Activated CD8-positive, alpha-beta memory T cell treated with anti-CD3 and anti-CD28 coated beads for 24 hours (primary cell): ENCODE measurements around the gene IGSF3.
"Not testable (repeated sequence)": the region's sequence is repeated elsewhere in the genome, so short reads cannot be mapped to it uniquely, and the experiment has no call there.

ENCODE experiments used
- DNase-seq: peaks from one replicate; pipeline ENCODE4 v3.0.0-alpha.2; 2020

The IGSF3 gene

GRCh38 chr1:116572099-116572498 is 95.4 kb downstream of the IGSF3 start:
- DNase-seq: no peak

GRCh38 chr1:116571215-116571919 is 96.2 kb downstream of the IGSF3 start:
- no peak for DNase-seq

DNA sequence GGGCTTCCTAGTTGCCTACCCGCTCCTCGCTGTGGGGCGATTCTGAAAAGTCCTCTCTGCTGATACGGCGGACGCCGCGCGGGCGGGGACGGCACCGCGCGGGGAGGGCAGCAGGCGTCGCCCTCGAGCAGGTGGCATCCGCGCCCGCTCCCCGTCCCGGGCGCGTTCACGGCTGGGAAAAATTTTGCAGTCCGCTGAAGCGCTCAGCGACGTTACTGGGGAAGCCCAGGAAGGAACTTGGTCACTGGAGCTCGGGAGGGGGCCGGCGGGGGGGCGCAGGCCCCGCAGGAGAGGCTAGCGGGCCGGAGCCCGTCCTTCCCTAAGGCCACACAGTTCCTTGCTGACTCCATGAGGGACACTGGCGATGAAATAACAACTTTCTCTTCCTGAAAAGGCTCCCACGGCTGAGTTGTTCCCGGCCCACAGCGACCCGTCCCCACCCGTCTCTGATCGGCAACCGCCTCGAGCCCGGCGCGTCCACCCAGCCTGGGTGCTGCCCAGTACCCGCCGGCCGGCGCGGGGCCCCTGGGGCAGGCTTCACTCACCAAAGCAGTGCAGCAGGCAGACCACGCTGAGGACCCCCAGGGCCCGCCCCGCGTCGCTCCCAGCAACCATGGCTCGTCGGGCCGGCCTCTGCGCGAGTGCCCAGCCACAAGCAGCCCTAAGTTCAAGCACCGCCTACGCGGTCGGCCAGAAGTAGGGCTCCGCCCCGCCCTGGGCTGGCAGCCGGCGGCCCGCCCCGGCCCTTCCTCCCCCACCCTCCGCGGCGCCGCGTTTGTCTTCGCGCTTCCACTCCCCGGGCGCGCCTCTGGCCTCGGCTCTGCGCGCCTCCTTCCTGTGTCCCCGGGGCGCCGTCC is 96.9 kb downstream of the IGSF3 start, which contains the start of gene CD58:
Gene CD58, minus strand, starts transcription at position 669 of the 857 bp plus-strand sequence. Its CDS starts 54 bp downstream, at position 615.
- DNase-seq: peak; percentile 92

GRCh38 chr1:116569776-116570357 is 97.7 kb downstream of the IGSF3 start:
- DNase-seq: no peak

- no peak for DNase-seq
These were observed 98.2 kb downstream of the IGSF3 start for GRCh38 chr1:116569381-116569670.

DNA sequence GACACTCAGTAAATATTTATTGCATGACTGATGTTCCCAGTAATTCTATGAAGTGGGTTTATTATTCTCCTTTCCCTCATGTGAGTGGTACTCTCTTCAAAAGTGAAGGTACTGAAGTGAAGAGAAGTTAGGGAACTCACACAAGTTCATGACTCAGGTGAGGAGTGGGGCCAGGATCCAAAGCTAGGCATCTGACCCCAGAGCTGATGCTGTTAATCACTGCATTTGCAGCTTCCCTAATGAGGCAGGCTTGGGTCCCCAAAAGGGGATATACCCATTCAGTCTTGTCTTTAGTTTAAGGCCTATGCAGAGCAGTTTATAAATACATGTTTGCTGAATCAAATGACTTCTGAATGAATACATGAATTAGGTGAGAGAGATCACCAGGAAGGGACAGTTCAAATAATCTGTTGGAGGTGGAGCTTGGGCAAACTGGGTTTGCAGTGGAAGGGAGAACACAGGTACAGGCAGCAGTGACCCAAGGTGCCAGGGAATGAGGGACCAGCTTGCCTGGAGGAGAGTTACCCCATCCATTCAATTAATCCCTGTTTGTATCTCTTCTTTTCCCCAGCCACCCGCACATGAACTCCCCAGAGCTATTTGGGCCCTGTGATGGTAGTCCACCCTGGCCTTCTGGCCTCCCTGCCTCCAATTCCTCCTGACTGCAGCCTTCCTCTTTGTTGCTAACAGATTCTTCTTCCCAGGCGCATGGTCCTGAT is 98.7 kb downstream of the IGSF3 start:
- DNase-seq: no peak

GRCh38 chr1:116567790-116568661 is 99.5 kb downstream of the IGSF3 start:
- no peak for DNase-seq

DNA sequence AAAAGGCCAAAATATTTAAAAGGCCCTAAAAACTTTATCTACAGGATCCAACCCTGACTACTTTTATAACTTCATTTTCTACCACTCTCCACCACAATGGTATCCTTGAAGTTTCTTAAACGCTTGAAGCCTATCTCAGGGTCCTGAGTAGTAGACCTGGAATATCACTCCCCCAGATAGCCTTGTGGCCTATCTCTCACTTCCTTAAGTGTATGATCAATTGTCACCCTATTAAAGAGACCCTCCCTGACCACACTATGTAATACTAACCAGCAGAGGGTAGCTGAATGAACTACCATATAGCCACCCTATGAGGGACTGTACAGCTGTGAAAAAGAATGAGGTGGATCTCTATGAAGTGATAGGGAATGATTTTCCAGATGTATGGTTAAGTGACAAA is 102.3 kb downstream of the IGSF3 start:
- no peak for DNase-seq

- no peak for DNase-seq
These were observed 103.1 kb downstream of the IGSF3 start for GRCh38 chr1:116564426-116564825.

DNA sequence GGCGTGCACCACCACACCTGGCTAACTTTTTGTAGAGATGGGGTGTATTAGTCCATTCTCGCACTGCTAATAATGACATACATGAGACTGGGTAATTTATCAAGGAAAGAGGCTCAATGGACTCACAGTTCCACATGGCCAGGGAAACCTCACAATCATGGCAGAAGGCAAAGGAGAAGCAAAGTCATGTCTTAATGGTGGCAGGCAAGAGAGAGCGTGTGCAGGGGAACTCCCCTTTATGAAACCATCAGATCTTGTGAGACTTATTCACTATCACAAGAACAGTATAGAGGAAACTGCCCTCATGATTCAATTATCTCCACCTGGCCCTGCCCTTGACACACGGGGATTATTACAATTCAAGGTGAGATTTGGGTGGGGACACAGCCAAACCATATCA is 105.1 kb downstream of the IGSF3 start:
- not testable (repeated sequence) for DNase-seq

DNA sequence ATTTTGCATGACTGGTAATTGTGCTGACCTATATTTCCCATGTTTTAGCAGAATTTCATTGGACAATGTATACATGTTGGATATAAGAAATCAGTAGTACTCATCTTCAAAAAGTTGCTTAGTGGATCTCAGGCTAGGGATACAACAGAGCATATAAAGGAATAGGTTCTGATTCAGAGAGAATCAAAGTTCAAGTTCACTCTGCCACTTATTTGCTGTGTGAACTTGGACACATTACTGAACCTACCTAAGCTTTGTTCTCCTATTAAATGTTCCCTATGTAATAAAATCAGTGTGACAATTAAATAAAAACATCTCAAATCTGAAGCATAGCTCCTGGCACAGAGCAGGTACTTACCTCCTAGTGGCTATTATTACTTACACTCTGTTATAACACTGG is 106.0 kb downstream of the IGSF3 start:
- no peak for DNase-seq

DNA sequence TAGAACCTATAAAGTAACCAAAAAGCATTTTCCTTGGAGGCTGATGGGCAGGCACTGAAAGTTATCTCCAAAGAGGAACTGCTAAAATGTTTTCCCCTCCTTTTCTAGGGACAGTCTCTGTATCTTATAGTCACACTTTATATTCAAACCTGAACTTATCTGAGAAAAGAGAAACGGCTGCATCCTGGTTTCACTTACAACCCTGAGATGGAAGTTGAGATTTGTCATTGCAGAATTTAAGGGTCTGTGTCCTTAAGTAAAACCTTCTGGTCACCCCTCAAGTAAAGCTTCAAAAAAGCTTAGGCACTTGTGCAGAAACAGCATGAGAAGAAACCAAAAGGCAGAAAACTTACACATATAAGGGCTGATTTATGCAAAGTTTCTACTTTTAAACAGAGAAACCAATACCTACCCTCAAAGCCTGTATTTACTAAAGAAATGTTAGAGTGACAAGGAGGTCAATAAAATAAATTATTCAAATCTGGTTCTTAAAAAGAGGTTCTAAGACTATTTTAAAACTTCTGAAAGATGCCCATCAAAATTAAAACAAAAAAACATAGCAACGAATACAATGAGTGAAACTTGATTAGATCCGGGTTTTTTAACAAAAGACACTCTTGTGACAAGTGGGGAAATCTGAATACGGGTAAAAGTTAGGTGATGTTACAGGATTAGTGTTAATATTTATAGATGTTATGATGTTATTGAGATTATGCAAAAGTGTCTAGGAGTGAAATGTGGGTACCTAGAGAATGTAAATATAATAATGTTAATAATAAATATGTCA is 106.6 kb downstream of the IGSF3 start:
- DNase-seq: no peak

- no peak for DNase-seq
These were observed 108.2 kb downstream of the IGSF3 start for GRCh38 chr1:116559304-116559761.

DNA sequence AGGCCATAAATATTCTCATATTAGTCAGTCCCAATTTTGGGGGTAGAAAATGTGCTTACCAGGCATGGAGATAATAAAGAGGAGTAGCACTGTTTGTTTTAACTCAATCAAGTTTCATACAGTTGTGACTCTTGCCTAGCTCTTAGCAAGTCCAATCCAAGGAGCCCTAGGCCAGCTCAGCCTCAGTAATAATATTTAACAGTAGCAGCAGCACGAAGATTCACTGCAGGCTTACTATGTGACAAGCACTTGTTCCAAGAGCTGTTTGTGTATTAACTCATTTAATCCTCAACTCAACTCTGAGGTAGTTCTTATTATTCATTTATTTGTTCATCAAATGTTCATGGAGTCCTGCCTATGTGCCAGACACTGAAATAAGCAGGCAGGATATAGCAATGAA is 109.0 kb downstream of the IGSF3 start:
- DNase-seq: no peak

- DNase-seq: no peak
These were observed 109.4 kb downstream of the IGSF3 start for GRCh38 chr1:116558140-116558549.

DNA sequence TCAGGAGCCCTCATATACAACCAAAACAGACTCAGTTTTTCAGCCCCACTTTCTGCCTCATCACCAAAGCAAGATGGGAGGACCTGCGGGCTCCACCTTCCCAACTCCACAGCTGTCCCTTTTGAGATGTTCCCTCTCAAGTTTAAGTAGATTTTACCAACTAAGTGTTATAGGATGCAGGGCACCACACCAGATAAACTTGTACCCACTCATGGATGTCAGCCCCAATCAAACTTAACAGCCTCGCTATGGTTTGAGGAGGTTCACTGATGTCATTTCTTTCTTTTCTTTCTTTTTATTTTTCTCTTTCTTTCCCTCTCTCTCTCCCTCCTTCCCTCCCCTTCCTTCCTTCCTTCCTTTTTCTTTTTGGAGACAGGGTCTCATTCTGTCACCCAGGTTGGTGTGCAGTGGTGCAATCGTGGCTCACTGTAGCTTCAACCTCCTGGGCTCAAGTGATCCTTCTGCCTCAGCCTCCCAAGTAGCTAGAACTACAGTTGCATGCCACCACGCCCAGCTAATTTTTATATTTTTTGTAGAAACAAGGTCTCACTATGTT is 110.1 kb downstream of the IGSF3 start:
- DNase-seq: no peak

DNA sequence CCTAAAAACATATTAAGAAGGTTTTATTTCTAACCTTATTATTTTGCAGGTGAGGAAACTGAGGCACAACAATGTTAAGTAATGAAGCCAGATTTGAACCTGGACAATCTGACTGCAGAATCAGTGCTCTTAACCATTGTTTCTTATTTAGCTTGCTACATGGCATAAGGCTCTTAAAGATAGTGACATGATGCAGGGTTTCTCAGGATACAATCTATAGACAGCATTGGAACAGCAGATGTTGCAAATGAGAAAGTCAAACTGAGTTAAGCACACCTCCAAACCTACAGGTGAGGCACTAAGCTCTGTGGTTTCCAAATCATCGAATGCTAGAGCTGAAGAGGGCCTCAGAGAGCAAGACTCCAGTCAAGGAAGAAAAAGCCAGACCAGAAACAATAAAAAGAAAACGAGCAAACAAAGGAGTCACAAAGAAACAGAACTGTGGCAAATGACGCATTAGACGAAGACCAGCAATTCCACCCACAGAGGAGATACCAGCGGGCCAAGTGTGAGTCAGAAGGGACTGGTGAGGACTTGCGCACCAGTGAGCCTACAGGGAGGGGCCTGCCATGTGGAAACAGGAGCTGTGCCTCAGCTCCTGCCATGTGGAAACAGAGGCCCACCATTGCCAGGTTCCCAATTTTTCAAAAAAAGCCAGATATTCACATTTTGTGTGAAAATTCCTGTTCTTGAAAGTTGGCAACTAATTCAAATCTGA is 111.1 kb downstream of the IGSF3 start:
- peak; percentile 77 for DNase-seq

- DNase-seq: no peak
These were observed 112.6 kb downstream of the IGSF3 start for GRCh38 chr1:116554924-116555323.

DNA sequence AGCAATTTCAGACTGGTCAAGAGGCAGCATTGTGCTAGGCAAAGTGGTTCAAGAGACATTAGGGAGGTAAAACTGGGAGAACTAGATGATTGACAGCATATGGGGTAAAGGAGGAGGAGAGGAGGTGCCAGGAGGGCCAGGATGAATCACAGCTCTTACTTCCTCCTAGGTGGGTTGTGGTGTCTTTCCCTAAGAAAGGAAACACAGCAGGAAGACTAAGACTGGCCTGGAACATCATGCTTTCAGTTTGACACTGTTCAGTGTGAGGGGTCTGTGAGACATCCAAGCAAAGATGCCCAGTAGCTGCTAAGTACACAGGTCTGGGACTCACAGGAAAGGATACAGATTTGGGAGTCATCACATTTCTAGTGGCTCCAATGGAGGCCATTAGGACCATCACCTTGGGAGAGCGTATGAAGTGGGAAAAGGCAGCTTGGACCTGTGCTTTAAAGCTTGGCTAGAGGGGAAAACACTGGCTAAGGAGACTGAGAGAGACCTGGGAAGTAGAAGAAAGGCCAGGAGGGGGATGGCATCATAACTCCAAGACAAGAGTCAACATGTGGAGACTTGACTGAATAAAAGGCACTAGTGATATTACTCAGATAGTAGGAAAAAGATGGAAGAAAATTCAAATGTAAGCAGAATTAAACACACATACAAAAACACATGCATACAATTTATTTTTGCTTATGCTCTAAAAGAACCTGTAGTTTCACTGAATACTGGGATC is 114.0 kb downstream of the IGSF3 start:
- DNase-seq: no peak
